Epidermal melanocyte (primary cell): ENCODE data around the gene APLP1.
"Not testable (repeated sequence)": the region's sequence is repeated elsewhere in the genome, so short reads cannot be mapped to it uniquely, and the experiment has no call there.

Source experiments
- DNase-seq: peaks from one replicate; pipeline ENCODE4 v3.0.0; 2011; ENCODE audit warnings: low spot score; ENCODE audit not compliant: insufficient read length

Gene APLP1

DNA sequence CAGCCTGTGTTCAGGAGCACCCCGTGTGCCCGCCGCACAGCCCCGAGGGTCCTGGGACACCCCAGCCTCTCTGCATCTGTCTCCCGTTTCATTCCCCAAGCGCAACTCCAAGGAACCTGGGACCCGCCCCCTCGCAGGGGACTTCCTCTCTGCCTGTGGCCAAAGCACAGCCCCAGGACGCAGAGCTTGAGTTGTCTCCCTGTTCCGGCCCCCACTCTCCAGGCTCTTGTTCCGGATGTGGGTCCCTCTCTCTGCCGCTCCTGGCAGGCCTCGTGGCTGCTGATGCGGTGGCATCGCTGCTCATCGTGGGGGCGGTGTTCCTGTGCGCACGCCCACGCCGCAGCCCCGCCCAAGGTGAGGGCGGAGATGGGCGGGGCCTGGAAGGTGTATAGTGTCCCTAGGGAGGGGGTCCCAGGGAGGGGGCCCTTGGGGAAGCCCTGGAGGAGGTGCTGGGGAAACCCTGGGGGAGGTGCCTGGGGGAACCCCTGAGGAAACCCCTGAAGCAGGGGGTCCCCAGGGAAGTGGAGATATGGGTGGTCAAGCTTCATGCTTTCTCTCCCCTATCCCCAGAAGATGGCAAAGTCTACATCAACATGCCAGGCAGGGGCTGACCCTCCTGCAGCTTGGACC, 35.3 kb downstream of the APLP1 start:
- peak; percentile 72 for DNase-seq

DNA sequence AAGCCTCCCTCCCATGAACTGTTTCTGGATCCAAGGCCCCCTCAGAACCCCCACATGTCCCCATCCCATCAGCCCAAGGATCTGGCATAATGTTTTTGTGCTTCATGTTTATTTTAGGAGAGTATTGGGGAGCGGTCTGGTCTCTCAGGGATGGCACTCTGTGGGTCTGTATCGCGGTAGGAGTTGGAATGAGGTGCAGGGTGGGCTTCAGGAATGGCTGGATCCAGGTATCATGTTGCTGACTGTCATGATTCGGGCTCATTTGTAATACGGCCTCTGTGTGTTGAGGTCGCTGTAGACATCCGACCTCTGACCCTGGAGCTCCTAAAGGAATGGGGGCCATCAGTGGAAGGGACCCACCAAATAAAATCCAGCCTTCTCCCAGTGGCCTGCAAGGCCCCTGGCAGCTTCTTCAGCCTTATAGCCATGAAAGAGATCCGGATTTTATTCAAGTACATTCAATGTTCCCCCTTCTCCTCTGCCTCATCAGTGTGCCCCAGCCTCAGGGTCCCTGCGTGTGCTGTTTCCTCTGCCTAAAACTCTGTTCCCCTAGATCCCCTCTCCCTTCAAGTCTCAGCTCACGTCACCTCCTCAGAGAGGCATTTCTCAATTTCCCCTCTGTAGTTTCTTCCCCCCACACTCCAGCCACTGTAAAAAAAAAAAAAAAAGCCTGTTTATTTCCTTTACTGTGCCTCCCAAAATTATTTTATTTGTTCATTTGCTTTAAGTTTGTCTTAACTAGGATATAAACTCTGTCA, 36.1 kb downstream of the APLP1 start:
- no peak for DNase-seq

DNA sequence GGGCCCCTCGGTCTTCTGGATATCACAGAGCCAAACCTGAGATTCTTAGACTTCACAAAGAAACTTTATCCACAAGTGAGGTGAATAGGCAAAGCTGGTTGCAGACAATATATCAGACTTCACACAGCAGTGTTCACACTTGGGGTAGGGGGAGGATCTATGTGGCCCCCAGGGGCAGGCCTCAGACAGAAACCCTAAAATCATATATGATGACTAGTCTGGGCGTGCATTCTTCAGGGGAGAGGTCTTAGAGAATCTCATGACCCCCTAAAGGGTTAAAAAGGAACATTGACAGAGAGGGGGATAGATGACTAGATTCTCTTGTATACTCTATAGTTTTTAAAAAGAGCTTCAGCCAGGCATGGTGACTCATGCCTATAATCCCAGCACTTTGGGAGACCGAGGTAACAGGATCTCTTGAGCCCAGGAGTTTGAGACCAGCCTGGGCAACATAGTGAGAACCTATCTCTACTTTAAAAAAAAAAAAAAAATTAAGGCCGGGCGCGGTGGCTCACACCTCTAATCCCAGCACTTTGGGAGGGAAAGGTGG, 36.9 kb downstream of the APLP1 start:
- no peak for DNase-seq

DNA sequence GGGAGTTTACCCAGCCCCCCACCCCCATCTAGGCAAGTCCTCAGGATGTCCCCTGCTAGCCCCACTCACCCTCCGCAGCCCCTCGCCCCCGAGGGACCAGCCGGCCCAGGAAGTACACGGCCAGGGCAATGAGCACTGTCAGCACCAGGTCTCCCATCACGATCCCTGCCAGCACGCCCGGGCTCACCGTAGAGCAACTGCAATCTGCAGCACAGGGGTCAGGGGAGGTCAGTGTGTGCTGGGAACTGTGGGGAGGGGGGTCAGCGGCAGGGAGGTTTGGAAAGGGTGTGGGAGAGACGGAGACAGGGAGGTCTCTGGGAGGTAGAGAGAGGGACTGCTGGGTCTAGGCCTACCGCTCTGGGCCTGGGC, 39.0 kb downstream of the APLP1 start:
- no peak for DNase-seq

DNA sequence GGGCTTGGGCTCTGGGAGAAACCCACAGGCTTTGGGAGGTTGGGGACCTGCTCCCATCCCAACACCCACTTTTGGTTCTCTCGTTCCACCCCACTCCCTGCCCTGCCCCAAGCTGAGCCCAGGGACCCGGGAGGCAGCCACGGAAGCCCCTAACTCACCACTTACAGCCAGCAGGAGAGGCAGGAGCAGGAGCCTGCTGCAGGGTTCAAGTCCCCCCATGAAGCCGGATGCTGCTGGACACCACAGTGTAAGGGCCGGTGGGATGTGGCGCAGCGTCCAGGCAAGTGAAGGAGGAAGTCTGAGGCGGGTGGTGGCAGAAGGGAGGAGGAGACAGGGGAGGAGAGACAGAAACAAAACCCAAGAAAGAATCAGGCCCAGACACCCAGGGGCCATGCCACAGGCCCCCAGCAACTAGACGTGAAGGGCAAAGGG, 39.7 kb downstream of the APLP1 start, which contains the start of gene TYROBP:
Gene TYROBP, minus strand, starts transcription at position 286 of the 432 bp plus-strand sequence. Its CDS starts 67 bp downstream, at position 219.
- DNase-seq, result no peak

DNA sequence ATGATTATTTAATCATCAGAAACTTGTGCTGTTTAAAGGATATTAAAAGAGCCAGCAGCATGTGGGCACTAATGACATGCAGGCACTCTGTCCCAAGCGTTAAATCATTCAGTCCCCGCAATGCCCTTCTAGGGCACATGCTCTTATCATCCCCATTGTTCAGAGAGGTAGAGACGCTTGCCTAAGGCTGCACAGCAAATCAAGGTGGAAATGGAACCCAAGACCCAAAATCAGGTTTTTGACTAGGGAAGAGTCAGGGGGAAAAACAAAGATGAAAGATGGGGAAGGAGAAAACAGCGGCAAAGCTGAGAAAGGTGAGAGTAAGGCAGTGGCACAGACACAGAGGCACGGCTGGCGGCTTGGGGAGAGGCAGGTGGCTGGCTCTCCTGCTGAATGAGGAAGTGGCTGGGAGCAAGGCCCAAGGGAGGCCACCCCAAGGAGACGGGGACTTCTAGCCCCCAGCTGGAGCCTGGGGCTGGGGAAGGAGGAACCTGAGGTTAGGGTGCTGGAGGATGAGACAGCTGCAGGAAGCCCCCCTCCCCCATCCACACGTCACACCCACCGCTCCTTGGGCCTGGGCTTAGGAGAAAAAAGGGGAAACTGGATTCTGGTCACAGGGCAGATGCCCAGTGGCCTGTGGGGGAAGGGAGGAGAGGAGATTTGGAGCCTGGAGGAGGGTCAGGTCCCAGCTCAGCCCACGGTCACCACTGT, 40.8 kb downstream of the APLP1 start:
- DNase-seq, result no peak

DNA sequence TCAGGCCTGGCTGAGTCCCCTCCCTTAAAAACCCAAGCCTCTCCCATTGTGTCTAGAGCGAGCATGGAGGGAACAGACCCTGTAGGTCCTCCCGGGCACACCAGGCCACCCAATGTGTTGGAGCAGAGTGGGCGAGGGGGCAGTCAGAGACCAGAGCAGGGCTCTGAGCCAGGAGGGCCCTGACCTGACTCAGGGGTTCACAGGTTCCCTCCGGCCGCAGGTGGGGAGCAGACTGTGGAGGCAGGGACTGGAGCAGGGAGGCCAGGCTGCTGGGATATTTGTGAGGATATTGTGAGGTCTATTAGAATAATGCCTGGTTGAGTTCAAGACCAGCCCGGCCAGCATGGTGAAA, 41.3 kb downstream of the APLP1 start:
- no peak for DNase-seq

DNA sequence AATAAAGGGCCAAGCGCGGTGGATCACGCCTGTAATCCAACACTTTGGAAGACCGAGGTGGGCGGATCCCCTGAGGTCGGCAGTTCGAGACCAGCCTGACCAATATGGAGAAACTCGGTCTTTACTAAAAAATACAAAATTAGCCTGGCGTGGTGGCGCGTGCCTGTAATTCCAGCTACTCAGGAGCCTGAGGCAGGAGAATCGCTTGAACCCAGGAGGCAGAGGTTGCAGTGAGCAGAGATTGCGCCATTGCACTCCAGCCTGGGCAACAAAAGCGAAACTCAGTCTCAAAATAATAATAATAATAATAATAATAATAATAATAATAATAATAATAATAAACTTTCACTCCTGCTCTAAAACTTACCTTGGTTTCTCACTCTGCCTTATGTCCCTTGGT, 42.0 kb downstream of the APLP1 start:
- DNase-seq, result not testable (repeated sequence)

DNA sequence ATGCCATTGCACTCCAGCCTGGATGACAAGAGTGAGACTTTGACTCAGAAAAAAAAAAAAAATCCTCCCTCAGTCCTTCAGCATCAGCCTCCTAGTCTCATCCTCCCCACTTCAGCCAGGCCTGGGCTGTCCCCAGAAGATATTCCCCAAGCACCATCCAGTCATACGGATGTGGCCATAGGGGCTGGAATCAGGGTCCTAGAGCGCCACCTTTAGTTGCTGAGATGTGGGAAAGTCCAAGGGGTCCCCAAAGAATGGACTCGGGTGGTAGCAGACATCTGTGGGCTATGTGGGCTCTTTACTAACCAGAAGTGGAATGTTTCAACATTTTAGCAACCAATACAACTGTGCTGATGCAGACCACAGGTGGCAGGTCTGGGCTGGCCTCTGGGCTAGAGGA, 42.8 kb downstream of the APLP1 start:
- DNase-seq, result no peak

- no peak for DNase-seq
These were observed 43.4 kb downstream of the APLP1 start for GRCh38 chr19:35911790-35912189.

GRCh38 chr19:35913589-35913988, 45.2 kb downstream of the APLP1 start:
- DNase-seq, result no peak

DNA sequence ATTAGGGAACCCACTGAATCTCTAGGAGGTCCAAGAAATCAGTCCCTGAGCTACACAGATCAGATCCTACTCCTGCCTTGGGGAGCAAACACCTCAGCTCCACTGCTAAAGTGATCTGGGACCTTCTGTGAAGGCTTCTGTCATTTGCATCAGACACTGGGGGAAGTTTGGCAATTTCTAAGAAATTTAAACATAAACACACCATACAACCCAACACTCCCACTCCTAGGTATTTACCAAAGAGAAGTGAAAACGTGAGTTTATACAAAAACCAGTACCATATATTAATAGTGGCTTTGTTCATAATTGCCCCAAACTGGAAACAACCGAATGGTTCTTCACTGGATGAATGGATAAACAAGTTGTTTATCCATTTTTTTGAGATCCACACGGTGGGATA, 47.1 kb downstream of the APLP1 start:
- no peak for DNase-seq

GRCh38 chr19:35919306-35919705, 50.9 kb downstream of the APLP1 start:
- DNase-seq, result no peak

GRCh38 chr19:35921012-35921411, 52.6 kb downstream of the APLP1 start:
- no peak for DNase-seq

DNA sequence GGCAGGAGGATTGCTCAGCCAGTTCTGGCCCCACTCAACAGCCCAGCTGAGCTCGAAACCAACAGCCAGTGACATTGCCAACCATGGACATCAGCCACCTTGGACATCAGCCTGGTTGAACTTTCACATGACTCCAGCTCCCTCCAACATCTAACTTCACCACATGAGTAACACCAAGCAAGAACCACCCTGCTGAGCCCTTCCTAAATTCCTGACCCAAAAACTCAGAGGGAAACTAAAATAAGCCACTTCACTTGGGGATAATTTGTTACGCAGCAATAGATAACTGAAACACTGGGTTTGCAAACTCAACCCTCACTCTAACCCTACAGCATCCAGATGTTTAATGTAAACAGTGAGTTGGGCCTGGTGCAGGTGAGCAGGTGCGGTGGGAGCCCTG, 57.1 kb downstream of the APLP1 start:
- no peak for DNase-seq

GRCh38 chr19:35928507-35928906, 60.1 kb downstream of the APLP1 start:
- DNase-seq, result no peak
